Left ventricle myocardium inferior (tissue), 1 donor: ENCODE measurements around the gene ZNF486. TPM values are rescaled to one million over a fixed set of nuclear protein-coding genes. Genes with fewer than 3 reads are reported as not detected.
"Not testable (repeated sequence)": the region's sequence is repeated elsewhere in the genome, so short reads cannot be mapped to it uniquely, and the experiment has no call there.

Experiments used
- DNase-seq: peaks from one replicate; pipeline ENCODE4 v3.0.0-alpha.2; 2020
- H3K27ac ChIP-seq: fragments of 200-600 bp; replicated peaks from 2 replicates; pipeline ENCODE4 v1.8.0; 2021
- H3K27me3 ChIP-seq: fragments of 200-600 bp; 2 replicates; pipeline ENCODE4 v1.8.0; 2021; ENCODE audit warnings: low read depth
- H3K36me3 ChIP-seq: fragments of 200-600 bp; 2 replicates; pipeline ENCODE4 v1.8.0; 2021
- H3K4me1 ChIP-seq: fragments of 200-600 bp; 2 replicates; pipeline ENCODE4 v1.8.0; 2021
- H3K4me3 ChIP-seq: fragments of 200-600 bp; 2 replicates; pipeline ENCODE4 v1.8.0; 2021; ENCODE audit warnings: mild to moderate bottlenecking, moderate library complexity
- H3K9me3 ChIP-seq: fragments of 200-600 bp; replicated peaks from 2 replicates; pipeline ENCODE4 v1.8.0; 2021
- intact Hi-C: fragments of 100-400 bp; cut with micrococcal nuclease; formaldehyde crosslinking; loops from one replicate; pipeline ENCODE4 v1.11.0; 2022
- total RNA-seq: library from RNA; stranded (reverse); fragmentation: NEBNext Ultra II Directional; extraction: Animal tissue kit (Norgen Biotek cat#: 25700); gene quantifications from one replicate; pipeline ENCODE4 v1.2.1, GENCODE V29; 2021
- TF ChIP-seq, protein P1 (sequence below): fragments of 200-600 bp; IDR thresholded peaks from 2 replicates; pipeline ENCODE4 v1.8.0; 2021; ENCODE audit warnings: antibody characterized with exemption, mild to moderate bottlenecking, borderline replicate concordance
- donor health status: DM: no; HTN: yes; CAD: no; lungs with severe emphysema.

The ZNF486 gene
- total RNA-seq, 1 donor from 2014 or later, result 1.3 TPM

- no peak overlapping the region for H3K27ac ChIP-seq
- no peak for DNase-seq
- H3K4me3 ChIP-seq, result no peak overlapping the region
- intact Hi-C loops, result no loop called here
- no peaks in the 10 kb centered on the region for H3K4me1 ChIP-seq
- no peaks in the 10 kb centered on the region for H3K9me3 ChIP-seq
- TF ChIP-seq, protein P1, sequence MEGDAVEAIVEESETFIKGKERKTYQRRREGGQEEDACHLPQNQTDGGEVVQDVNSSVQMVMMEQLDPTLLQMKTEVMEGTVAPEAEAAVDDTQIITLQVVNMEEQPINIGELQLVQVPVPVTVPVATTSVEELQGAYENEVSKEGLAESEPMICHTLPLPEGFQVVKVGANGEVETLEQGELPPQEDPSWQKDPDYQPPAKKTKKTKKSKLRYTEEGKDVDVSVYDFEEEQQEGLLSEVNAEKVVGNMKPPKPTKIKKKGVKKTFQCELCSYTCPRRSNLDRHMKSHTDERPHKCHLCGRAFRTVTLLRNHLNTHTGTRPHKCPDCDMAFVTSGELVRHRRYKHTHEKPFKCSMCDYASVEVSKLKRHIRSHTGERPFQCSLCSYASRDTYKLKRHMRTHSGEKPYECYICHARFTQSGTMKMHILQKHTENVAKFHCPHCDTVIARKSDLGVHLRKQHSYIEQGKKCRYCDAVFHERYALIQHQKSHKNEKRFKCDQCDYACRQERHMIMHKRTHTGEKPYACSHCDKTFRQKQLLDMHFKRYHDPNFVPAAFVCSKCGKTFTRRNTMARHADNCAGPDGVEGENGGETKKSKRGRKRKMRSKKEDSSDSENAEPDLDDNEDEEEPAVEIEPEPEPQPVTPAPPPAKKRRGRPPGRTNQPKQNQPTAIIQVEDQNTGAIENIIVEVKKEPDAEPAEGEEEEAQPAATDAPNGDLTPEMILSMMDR, result no peak
- no peaks in the 10 kb centered on the region for H3K27me3 ChIP-seq
- H3K36me3 ChIP-seq, result no peaks in the 10 kb centered on the region
These were observed 42.0 kb downstream of the ZNF486 start for GRCh38 chr19:20209051-20209450.

GRCh38 chr19:20214366-20214765 is 47.4 kb downstream of the ZNF486 start:
- intact Hi-C loops, DNase-seq, H3K27me3 ChIP-seq, H3K4me1 ChIP-seq, H3K36me3 ChIP-seq, H3K4me3 ChIP-seq, H3K9me3 ChIP-seq, H3K27ac ChIP-seq: not testable (repeated sequence)

GRCh38 chr19:20221605-20222004 is 54.6 kb downstream of the ZNF486 start:
- H3K36me3 ChIP-seq, DNase-seq, H3K9me3 ChIP-seq, H3K27ac ChIP-seq, H3K4me3 ChIP-seq, H3K27me3 ChIP-seq, H3K4me1 ChIP-seq, intact Hi-C loops: not testable (repeated sequence)

- Histone ChIP-seq H3K4me3 (no peak overlapping the region), H3K27me3 (no peaks in the 10 kb centered on the region), H3K4me1 (peaks cover 13% of the 10 kb centered on the region), H3K36me3 (peaks cover 3% of the 10 kb centered on the region), H3K9me3 (peaks cover 24% of the 10 kb centered on the region), H3K27ac (no peak overlapping the region)
- intact Hi-C loops, result no loop called here
- TF ChIP-seq, protein P1, result no peak
- DNase-seq, result no peak
These were observed 66.1 kb downstream of the ZNF486 start for GRCh38 chr19:20233105-20233504.

DNA sequence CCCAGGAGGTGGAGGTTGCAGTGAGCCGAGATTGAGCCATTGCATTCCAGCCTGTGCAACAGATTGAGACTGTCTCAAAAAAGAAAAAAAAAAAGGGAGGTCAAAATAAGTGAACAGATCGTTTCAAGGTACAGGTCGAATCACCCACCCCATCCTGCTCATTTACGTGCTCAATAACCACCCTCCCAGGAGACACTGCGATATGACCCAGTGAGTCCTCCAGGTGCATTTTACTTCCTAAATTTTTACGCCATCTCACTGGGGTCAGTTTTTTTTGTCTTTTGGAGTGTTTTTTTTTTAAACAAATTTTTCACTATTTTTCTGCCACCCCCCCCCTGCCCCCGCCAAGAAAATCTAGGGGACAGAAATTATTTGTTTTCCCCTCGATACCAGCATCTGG is 68.1 kb downstream of the ZNF486 start:
- intact Hi-C loops, result no loop called here
- H3K9me3 ChIP-seq, result peaks cover 3% of the 10 kb centered on the region
- H3K27ac ChIP-seq, result no peak overlapping the region
- peaks cover 21% of the 10 kb centered on the region for H3K4me1 ChIP-seq
- TF ChIP-seq, protein P1, result no peak
- no peaks in the 10 kb centered on the region for H3K27me3 ChIP-seq
- peaks cover 3% of the 10 kb centered on the region for H3K36me3 ChIP-seq
- DNase-seq, result no peak
- H3K4me3 ChIP-seq, result no peak overlapping the region

DNA sequence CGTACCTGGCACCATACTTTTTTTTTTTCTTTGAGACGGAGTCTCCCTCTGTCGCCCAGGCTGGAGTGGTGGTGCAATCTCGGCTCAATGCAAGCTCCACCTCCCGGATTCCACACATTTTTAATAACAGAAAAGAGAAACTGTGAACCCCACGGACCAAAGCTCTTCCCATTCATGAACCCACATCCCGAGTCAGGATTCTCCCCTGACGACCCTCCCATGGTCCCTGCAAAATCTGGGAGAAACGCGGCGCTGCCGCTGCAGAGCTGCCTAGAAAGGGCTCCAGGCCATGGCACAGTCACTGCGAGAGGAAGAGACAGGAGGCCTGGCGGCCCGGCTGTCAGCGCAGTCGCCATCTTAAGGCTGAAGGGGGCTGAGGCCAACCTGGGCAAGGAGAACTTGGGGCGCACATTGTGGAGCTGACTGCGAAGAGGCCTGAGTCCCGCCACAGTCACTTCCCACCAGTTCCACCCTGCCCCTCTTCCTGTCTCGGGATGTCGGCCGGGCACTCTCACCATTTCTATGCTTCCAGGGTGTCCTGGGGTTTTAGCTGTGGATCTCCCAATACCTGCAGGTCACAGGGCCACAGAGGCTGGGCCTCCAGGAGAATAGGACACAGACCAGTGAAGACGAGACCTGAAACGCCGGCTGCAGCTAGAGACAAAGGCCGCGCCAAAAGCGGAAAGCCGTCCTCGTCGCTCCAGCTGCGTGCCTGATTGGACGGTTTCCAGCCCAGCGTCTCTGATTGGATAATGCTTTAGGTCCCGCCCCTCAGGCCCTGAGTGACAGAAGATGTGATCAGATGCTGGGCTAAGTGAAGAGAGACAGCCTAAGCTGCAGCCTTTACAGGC is 71.0 kb downstream of the ZNF486 start:
- DNase-seq, result peak; percentile 91
- TF ChIP-seq, protein P1, result peak; percentile 17
- Histone ChIP-seq H3K36me3 (peaks cover 3% of the 10 kb centered on the region), H3K27me3 (no peaks in the 10 kb centered on the region), H3K27ac (peak overlapping the region; percentile 65), H3K9me3 (no peaks in the 10 kb centered on the region), H3K4me1 (peaks cover 21% of the 10 kb centered on the region), H3K4me3 (peak overlapping the region; percentile 84)
- intact Hi-C loops, result no loop called here
